NB4 (cell line): ENCODE data around the gene RPL29.

ENCODE experiments used
- DNase-seq: peaks from one replicate; pipeline ENCODE4 v3.0.0; 2010; ENCODE audit warnings: low read depth
- H3K4me3 ChIP-seq: one replicate; pipeline ENCODE4 v1.5.1; 2011; ENCODE audit warnings: mild to moderate bottlenecking, low read depth, low read length, moderate library complexity
- MYC ChIP-seq: IDR thresholded peaks from 2 replicates; pipeline ENCODE4 v1.6.1; 2011; ENCODE audit warnings: low read depth, low read length
- POLR2A ChIP-seq: IDR thresholded peaks from 2 replicates; pipeline ENCODE4 v1.6.1; 2011; ENCODE audit warnings: mild to moderate bottlenecking; ENCODE audit not compliant: insufficient read length; ENCODE audit errors: extremely low read depth
- TF ChIP-seq, protein P1 (sequence below): IDR thresholded peaks from one replicate; pipeline ENCODE4 v1.5.1; 2012; ENCODE audit warnings: low read depth, low read length
- TF ChIP-seq, protein P2 (sequence below): IDR thresholded peaks from 2 replicates; pipeline ENCODE4 v1.6.1; 2011; ENCODE audit warnings: low read depth, low read length

The RPL29 gene

DNA sequence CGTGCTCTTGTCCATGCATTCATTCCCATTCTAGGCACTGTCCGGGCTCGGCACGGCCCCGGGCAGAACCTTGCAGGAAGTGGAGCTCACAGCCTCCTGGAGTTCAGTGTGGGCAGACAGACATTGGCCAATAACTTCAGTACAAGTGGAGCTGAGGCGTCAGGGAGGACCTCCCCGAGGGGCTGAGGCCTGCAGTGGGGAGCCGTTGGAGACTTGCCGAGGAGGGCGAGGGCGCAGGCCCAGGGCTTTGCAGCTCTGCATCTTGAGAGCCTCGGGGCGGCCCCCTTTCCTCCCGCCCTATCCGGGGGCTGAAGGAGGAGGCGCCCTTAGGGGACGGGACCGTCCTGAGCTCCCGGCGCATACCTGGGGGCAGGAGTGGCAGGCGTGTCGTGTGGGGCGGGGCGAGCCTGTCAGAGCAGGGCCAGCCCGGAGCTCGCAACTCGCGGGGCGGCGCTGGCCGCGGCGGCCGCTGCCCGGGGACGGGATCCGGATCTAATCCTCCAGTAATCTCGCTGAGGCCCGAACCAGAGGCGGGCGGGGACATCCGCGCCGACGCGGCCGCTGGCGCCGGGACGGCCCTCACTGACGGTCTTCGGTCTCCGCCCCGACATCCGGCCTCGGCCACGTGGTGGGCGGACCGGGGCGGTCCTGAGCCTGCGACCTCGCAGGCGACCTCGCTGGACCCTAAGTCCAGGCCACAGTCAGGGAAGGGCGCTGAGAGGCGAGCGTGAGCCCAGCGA lies 12.7 kb downstream of the RPL29 start, which contains the start of gene ACY1:
ACY1 (plus strand) TSS at position 698 of the 740 bp plus-strand sequence. CDS start 530 bp downstream, outside the sequence.
- H3K4me3 ChIP-seq: peak within 1 kb of the TSS; percentile 80
- TF ChIP-seq POLR2A (peak; percentile 82), MYC (peak; percentile 97)
- TF ChIP-seq, protein P1, sequence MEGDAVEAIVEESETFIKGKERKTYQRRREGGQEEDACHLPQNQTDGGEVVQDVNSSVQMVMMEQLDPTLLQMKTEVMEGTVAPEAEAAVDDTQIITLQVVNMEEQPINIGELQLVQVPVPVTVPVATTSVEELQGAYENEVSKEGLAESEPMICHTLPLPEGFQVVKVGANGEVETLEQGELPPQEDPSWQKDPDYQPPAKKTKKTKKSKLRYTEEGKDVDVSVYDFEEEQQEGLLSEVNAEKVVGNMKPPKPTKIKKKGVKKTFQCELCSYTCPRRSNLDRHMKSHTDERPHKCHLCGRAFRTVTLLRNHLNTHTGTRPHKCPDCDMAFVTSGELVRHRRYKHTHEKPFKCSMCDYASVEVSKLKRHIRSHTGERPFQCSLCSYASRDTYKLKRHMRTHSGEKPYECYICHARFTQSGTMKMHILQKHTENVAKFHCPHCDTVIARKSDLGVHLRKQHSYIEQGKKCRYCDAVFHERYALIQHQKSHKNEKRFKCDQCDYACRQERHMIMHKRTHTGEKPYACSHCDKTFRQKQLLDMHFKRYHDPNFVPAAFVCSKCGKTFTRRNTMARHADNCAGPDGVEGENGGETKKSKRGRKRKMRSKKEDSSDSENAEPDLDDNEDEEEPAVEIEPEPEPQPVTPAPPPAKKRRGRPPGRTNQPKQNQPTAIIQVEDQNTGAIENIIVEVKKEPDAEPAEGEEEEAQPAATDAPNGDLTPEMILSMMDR: no peak
- TF ChIP-seq, protein P2, sequence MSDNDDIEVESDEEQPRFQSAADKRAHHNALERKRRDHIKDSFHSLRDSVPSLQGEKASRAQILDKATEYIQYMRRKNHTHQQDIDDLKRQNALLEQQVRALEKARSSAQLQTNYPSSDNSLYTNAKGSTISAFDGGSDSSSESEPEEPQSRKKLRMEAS: peak; percentile 98
- peak; percentile 95 for DNase-seq

DNA sequence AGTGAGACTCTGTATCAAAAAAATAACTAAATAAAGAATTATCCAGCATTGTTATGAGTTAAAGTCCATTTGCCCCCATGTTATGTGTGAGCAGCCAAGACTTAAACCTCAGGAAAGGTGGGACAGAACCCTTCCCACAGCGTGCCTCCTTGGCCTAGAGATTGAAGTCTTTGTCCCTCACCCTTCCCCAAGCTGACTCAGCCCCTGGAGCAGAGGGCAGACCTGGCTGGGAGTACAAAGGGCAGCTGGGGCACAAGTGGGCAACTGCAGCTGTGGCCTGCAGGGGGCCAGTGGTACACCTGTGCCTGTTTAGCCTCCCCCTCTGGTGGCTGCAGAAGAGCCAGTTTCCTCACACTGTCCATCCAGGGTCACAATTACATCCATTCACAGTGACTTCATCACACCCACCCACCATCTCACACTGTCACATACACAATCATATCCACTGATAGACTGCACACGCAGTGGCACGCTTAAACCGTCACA lies 13.3 kb downstream of the RPL29 start:
- TF ChIP-seq, protein P1: peak; percentile 54
- TF ChIP-seq, protein P2: no peak; the same call in 1 of the 2 replicates
- peak; percentile 78 for DNase-seq
- H3K4me3 ChIP-seq: peak overlapping the region; percentile 75

DNA sequence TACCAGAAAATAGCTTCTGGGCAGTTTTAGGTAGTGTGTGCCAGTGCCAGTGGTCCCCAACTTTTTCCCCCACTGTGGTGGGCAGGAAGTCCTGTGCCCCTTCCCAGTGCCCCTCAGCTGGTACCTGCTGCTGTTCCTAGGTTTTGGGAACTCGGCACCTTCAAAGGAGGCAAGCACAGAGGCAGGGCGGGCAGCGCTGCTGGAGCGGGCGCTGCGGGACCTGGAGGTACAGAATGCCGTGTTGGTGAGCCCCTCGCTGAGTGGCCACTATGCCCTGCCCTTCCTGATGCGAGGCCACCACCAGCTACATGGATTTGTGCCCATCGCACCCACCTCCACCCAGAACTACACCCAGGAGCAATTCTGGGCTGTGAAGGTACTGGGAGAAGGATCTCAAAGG lies 15.4 kb downstream of the RPL29 start:
- no peak overlapping the region for H3K4me3 ChIP-seq
- TF ChIP-seq, protein P1: no peak
- TF ChIP-seq POLR2A (no peak), MYC (no peak)
- TF ChIP-seq, protein P2: no peak
- no peak for DNase-seq

DNA sequence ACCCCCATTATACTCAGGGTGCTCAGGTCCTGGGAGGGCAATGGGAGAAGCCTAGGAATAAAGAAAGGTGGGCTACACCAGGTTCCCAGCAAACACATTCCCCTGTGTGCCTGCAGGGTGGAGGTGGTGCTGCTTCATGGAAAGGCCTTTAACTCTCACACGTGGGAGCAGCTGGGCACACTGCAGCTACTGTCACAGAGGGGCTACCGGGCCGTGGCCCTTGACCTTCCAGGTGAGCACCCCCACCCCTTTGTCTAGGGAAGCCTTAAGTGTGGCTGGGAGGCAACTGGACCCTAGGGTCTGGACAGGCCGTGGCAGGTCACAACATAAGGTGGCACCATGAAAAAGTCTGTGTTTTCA lies 17.6 kb downstream of the RPL29 start:
- no peak overlapping the region for H3K4me3 ChIP-seq
- DNase-seq: no peak
- no peak for TF ChIP-seq POLR2A
- TF ChIP-seq, protein P2: no peak
- no peak for TF ChIP-seq MYC
- TF ChIP-seq, protein P1: no peak

DNA sequence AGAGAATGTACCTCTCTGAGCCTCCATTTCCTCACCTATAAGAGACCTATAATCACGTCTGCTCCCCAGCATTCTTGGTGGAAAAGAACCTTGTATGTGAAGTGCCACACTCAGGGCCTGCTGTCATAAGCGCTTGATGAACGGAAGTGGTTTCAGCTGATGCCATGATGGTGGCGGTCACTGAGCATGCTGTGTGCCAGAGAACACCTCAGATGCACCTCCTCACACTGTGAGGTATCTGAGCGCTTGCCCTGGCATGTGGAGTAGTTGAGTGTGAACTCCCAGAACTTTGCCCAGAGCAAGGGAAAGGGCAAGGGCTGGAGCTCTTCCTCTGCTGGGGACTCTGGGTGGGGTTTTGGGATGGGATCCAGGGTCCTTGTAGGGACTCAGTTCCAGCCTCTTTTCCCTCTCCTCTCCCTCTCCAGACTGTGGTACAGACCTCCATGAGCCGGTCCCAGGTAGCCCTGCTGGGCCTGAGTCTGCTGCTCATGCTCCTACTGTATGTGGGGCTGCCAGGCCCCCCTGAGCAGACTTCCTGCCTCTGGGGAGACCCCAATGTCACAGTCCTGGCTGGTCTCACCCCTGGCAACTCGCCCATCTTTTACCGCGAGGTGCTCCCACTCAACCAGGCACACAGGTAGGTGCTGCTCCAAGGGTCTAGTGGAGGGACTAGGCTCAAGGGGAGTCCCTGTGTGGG lies 18.1 kb downstream of the RPL29 start:
- H3K4me3 ChIP-seq: no peak overlapping the region
- TF ChIP-seq MYC (no peak), POLR2A (no peak)
- TF ChIP-seq, protein P2: no peak
- TF ChIP-seq, protein P1: no peak
- DNase-seq: no peak
